Muscle layer of colon (tissue), 2 donors: Measurements from ENCODE around the gene ALDH2.

Source experiments
- H3K27ac ChIP-seq: one replicate; pipeline ENCODE4 v1.7.0; 2013; ENCODE audit warnings: low read depth, mild to moderate bottlenecking, low read length, moderate library complexity
- H3K27me3 ChIP-seq, 2 donors: one replicate each; pipeline ENCODE4 v1.7.0; 2013; ENCODE audit warnings: low read length in 2 of 2, mild to moderate bottlenecking in 2 of 2; ENCODE audit not compliant: insufficient read depth in 2 of 2, control insufficient read depth in 1 of 2
- H3K36me3 ChIP-seq: one replicate; pipeline ENCODE4 v1.7.0; 2013; ENCODE audit warnings: mild to moderate bottlenecking, low read length; ENCODE audit not compliant: insufficient read depth
- H3K4me1 ChIP-seq: one replicate; pipeline ENCODE4 v1.7.0; 2013; ENCODE audit warnings: mild to moderate bottlenecking, low read length; ENCODE audit not compliant: insufficient read depth
- H3K4me3 ChIP-seq, 2 donors: one replicate each; pipeline ENCODE4 v1.7.0; 2013; ENCODE audit warnings: low read length in 2 of 2, low read depth in 1 of 2, mild to moderate bottlenecking in 1 of 2, moderate library complexity in 1 of 2
- H3K9ac ChIP-seq: one replicate; pipeline ENCODE4 v1.7.0; 2013; ENCODE audit warnings: low read length
- H3K9me3 ChIP-seq: one replicate; pipeline ENCODE4 v1.7.0; 2013; ENCODE audit warnings: mild to moderate bottlenecking, low read length
- donor health status: abdominal sarcoma.
- donor health status: Adenocarcinoma of cecum.

Gene ALDH2

GRCh38 chr12:111747333-111747732, 19.4 kb upstream of the ALDH2 start:
- Histone ChIP-seq H3K9ac (no peak overlapping the region), H3K27me3 (no peaks in the 10 kb centered on the region), H3K4me1 (no peaks in the 10 kb centered on the region), H3K36me3 (peaks cover 49% of the 10 kb centered on the region), H3K4me3 (no peak overlapping the region), H3K9me3 (no peaks in the 10 kb centered on the region), H3K27ac (no peak overlapping the region)

GRCh38 chr12:111748151-111748672, 18.5 kb upstream of the ALDH2 start:
- H3K27ac ChIP-seq = no peak overlapping the region
- no peak overlapping the region for H3K4me3 ChIP-seq
- H3K4me1 ChIP-seq = peaks cover 1% of the 10 kb centered on the region
- H3K9me3 ChIP-seq = no peaks in the 10 kb centered on the region
- H3K36me3 ChIP-seq = peaks cover 49% of the 10 kb centered on the region
- no peaks in the 10 kb centered on the region for H3K27me3 ChIP-seq
- no peak overlapping the region for H3K9ac ChIP-seq

DNA sequence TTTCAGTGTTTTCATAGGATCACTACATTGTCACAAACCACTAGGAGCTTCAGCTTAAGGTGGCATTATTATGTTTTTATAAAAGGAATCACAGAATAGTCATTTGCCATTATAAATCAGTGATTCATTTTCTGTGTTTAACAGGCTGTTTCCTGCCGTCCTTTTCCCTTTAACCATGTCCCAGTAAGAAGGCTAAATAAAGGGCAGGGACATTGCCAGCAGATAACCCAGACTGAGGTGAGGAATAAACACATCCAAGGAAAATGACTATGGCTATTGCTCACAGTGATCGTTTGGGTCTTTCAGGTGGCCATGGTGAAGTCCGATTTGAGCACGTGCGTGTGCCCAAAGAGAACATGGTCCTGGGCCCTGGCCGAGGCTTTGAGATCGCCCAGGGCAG, 17.9 kb upstream of the ALDH2 start:
- Histone ChIP-seq H3K27ac (no peak overlapping the region), H3K4me3 (no peak overlapping the region), H3K36me3 (peaks cover 49% of the 10 kb centered on the region), H3K4me1 (peaks cover 5% of the 10 kb centered on the region), H3K9me3 (no peaks in the 10 kb centered on the region), H3K9ac (no peak overlapping the region), H3K27me3 (no peaks in the 10 kb centered on the region)

DNA sequence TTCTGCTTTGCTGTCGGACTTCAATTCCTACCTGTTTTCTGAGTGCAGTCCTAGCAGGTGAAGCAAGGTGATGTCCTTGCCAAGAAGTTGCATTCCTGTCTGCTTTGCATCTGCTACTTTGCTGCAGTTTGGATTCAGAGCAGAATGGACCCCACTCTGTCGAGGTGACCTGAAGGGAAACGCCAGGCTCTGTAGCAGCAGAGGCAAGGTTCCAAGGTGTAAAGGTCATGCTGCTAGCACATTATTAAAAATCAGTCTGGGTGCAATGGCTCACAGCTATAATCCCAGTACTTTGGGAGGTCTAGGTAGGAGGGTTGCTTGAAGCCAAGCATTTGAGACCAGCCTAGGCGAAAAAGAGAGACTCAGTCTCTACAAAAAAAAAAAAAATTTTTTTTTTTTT, 17.3 kb upstream of the ALDH2 start:
- H3K36me3 ChIP-seq = peaks cover 49% of the 10 kb centered on the region
- no peak overlapping the region for H3K27ac ChIP-seq
- H3K9me3 ChIP-seq = no peaks in the 10 kb centered on the region
- no peaks in the 10 kb centered on the region for H3K27me3 ChIP-seq
- no peak overlapping the region for H3K4me3 ChIP-seq
- no peak overlapping the region for H3K9ac ChIP-seq
- peaks cover 5% of the 10 kb centered on the region for H3K4me1 ChIP-seq

GRCh38 chr12:111753144-111753881, 13.4 kb upstream of the ALDH2 start:
- peaks cover 19% of the 10 kb centered on the region for H3K4me1 ChIP-seq
- H3K9me3 ChIP-seq = no peaks in the 10 kb centered on the region
- H3K27ac ChIP-seq = no peak overlapping the region
- H3K4me3 ChIP-seq = no peak overlapping the region
- H3K36me3 ChIP-seq = peaks cover 35% of the 10 kb centered on the region
- no peak overlapping the region for H3K9ac ChIP-seq
- no peaks in the 10 kb centered on the region for H3K27me3 ChIP-seq

GRCh38 chr12:111754671-111755070, 12.1 kb upstream of the ALDH2 start:
- Histone ChIP-seq H3K36me3 (peaks cover 31% of the 10 kb centered on the region), H3K27ac (no peak overlapping the region)

DNA sequence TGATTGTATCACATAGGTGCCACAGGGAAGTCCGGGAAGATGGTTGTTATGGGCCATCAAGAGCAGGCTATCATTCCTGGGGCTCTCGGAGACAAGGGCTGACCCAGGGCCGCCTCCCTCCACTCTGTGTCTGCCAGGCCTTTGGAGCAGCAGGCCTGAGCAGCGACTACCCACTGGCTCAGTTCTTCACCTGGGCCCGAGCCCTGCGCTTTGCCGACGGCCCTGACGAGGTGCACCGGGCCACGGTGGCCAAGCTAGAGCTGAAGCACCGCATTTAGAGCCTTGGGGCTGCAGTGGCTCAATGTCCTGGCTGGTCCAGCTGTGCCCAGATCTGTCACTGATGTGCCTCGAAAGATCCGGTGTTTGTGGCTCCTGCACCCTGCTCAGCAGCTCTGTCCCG, 10.5 kb upstream of the ALDH2 start:
- Histone ChIP-seq H3K4me3 (no peak overlapping the region), H3K9me3 (no peaks in the 10 kb centered on the region), H3K27me3 (no peaks in the 10 kb centered on the region), H3K27ac (no peak overlapping the region), H3K4me1 (peaks cover 23% of the 10 kb centered on the region), H3K9ac (no peak overlapping the region), H3K36me3 (peaks cover 25% of the 10 kb centered on the region)

More at GRCh38 chr12:111754671-111755070, 12.1 kb upstream of the ALDH2 start:
- Histone ChIP-seq H3K27me3 (no peaks in the 10 kb centered on the region), H3K9me3 (no peaks in the 10 kb centered on the region), H3K9ac (no peak overlapping the region), H3K4me3 (no peak overlapping the region), H3K4me1 (peaks cover 23% of the 10 kb centered on the region)

- no peak overlapping the region for H3K9ac ChIP-seq
- H3K36me3 ChIP-seq = peaks cover 25% of the 10 kb centered on the region
- no peaks in the 10 kb centered on the region for H3K9me3 ChIP-seq
- no peaks in the 10 kb centered on the region for H3K27me3 ChIP-seq
- H3K4me3 ChIP-seq = no peak overlapping the region
- peaks cover 23% of the 10 kb centered on the region for H3K4me1 ChIP-seq
- H3K27ac ChIP-seq = no peak overlapping the region
Observed at GRCh38 chr12:111756681-111757080, 10.1 kb upstream of the ALDH2 start.

DNA sequence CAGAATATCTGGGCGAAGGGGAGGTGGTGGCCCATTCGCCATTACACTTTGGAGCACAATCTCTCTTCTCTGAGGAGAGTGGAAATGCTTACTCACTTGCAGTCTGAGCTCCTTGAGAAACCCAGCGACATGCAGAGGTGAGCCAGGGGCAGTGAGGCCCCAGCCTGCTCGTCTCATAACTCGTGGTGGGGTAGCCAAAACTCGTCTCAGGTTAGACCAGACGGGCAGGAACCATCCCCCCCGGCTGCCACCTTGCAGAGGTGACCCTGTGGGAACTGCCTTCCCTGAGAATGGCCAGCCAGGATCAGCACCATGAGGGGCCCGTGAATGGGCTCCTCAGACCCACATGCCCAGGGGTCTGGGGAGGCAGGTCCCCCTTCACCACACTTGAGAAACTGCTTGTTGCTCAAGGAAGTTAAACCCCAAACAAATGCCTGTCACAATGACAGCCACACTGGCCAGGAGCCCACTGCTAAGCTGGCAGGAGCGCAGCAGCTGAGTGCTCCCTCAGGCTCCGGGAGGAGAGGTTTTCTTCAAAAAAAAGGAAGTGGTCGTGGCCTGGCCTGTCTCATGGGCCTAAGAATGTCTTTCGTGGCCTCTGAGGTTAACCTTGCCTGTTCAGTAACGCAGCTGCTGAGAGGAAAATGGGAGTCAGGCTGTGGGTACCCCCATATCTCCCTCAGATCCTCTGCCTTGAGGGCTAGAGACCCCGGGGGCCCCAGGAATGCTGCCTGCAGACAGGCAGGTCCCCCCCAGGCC, 9.2 kb upstream of the ALDH2 start:
- H3K4me1 ChIP-seq = peaks cover 23% of the 10 kb centered on the region
- H3K36me3 ChIP-seq = peaks cover 25% of the 10 kb centered on the region
- no peaks in the 10 kb centered on the region for H3K9me3 ChIP-seq
- no peaks in the 10 kb centered on the region for H3K27me3 ChIP-seq
- no peak overlapping the region for H3K9ac ChIP-seq
- H3K4me3 ChIP-seq = no peak overlapping the region
- no peak overlapping the region for H3K27ac ChIP-seq

GRCh38 chr12:111758120-111758561, 8.6 kb upstream of the ALDH2 start:
- H3K27me3 ChIP-seq = no peaks in the 10 kb centered on the region
- peaks cover 23% of the 10 kb centered on the region for H3K4me1 ChIP-seq
- no peak overlapping the region for H3K4me3 ChIP-seq
- H3K36me3 ChIP-seq = peaks cover 25% of the 10 kb centered on the region
- H3K27ac ChIP-seq = no peak overlapping the region
- H3K9ac ChIP-seq = no peak overlapping the region
- no peaks in the 10 kb centered on the region for H3K9me3 ChIP-seq

GRCh38 chr12:111759271-111759670, 7.5 kb upstream of the ALDH2 start:
- H3K36me3 ChIP-seq = peaks cover 23% of the 10 kb centered on the region
- H3K27ac ChIP-seq = no peak overlapping the region
- H3K9ac ChIP-seq = no peak overlapping the region

More at GRCh38 chr12:111759271-111759670, 7.5 kb upstream of the ALDH2 start:
- peaks cover 18% of the 10 kb centered on the region for H3K4me1 ChIP-seq
- H3K27me3 ChIP-seq = no peaks in the 10 kb centered on the region
- no peaks in the 10 kb centered on the region for H3K9me3 ChIP-seq
- no peak overlapping the region for H3K4me3 ChIP-seq
